GM21737 (cell line): ENCODE measurements around the gene XXYLT1.

Source experiments
- ATAC-seq: cut with Tn5 transposase; IDR thresholded peaks from one replicate; pipeline ENCODE4 v1.9.1; 2021; ENCODE audit warnings: mild to moderate bottlenecking, moderate library complexity; ENCODE audit not compliant: unreplicated experiment

The XXYLT1 gene

GRCh38 chr3:195209083-195209846, 61.7 kb downstream of the XXYLT1 start:
- ATAC-seq, result no peak

- ATAC-seq, result no peak
Measured at GRCh38 chr3:195208631-195209030, 62.3 kb downstream of the XXYLT1 start.

GRCh38 chr3:195208183-195208582, 62.8 kb downstream of the XXYLT1 start:
- peak; percentile 72 for ATAC-seq

GRCh38 chr3:195207731-195208130, 63.2 kb downstream of the XXYLT1 start:
- peak; percentile 24 for ATAC-seq

GRCh38 chr3:195207056-195207455, 63.9 kb downstream of the XXYLT1 start:
- no peak for ATAC-seq

- ATAC-seq, result peak; percentile 35
Measured at GRCh38 chr3:195204360-195205163, 66.4 kb downstream of the XXYLT1 start.

GRCh38 chr3:195203606-195204005, 67.4 kb downstream of the XXYLT1 start:
- no peak for ATAC-seq

- no peak for ATAC-seq
Measured at GRCh38 chr3:195201295-195201694, 69.7 kb downstream of the XXYLT1 start.

- no peak for ATAC-seq
Measured at GRCh38 chr3:195200010-195200822, 70.7 kb downstream of the XXYLT1 start.

- ATAC-seq, result no peak
Measured at GRCh38 chr3:195198426-195199346, 72.3 kb downstream of the XXYLT1 start.

- ATAC-seq, result no peak
Measured at GRCh38 chr3:195197765-195198425, 73.1 kb downstream of the XXYLT1 start.

- ATAC-seq, result no peak
Measured at GRCh38 chr3:195196266-195196665, 74.7 kb downstream of the XXYLT1 start.

- no peak for ATAC-seq
Measured at GRCh38 chr3:195195321-195196209, 75.4 kb downstream of the XXYLT1 start.

GRCh38 chr3:195194559-195195206, 76.3 kb downstream of the XXYLT1 start:
- ATAC-seq, result no peak

GRCh38 chr3:195191580-195191979, 79.4 kb downstream of the XXYLT1 start:
- no peak for ATAC-seq

- ATAC-seq, result no peak
Measured at GRCh38 chr3:195189821-195190220, 81.1 kb downstream of the XXYLT1 start.

- no peak for ATAC-seq
Measured at GRCh38 chr3:195188426-195188927, 82.5 kb downstream of the XXYLT1 start.
